ENCODE data around the gene CYP27C1.

- TF ChIP-seq CTCF (IDR thresholded peaks at IDR 0.05): no peak
- no peak for TF ChIP-seq POLR2A (IDR thresholded peaks at IDR 0.05)
Measured at GRCh38 chr2:127137741-127138140, 82.4 kb downstream of the CYP27C1 start.

All from adrenal gland (tissue), 5 donors.